Upper lobe of left lung (tissue), 6 donors: ENCODE measurements around the gene UTS2B. TPM values are rescaled to one million over a fixed set of nuclear protein-coding genes. Genes with fewer than 3 reads are reported as not detected.

Source experiments
- ATAC-seq, 2 donors: fragments of 200-7000 bp; cut with Tn5 transposase; one replicate each; pipeline ENCODE4 v1.9.1; 2022; ENCODE audit warnings: mild to moderate bottlenecking in 2 of 2, moderate library complexity in 2 of 2; ENCODE audit not compliant: low FRiP score in 2 of 2
- DNase-seq, 2 donors: peaks; one replicate each; pipeline ENCODE4 v3.0.0-alpha.2; 2019 to 2020
- H3K27ac ChIP-seq, 4 donors: fragments of 200-600 bp; sonication (generic); one replicate each; pipeline ENCODE4 v1.5.1; 2016 to 2019
- H3K27me3 ChIP-seq, 4 donors: fragments of 200-600 bp; sonication (generic); one replicate each; pipeline ENCODE4 v1.5.1; 2017 to 2019
- H3K36me3 ChIP-seq, 4 donors: fragments of 200-600 bp; sonication (generic); one replicate each; pipeline ENCODE4 v1.5.1; 2016 to 2019
- H3K4me1 ChIP-seq, 4 donors: fragments of 200-600 bp; sonication (generic); one replicate each; pipeline ENCODE4 v1.5.1; 2018 to 2019
- H3K4me3 ChIP-seq, 4 donors: fragments of 200-600 bp; sonication (generic); one replicate each; pipeline ENCODE4 v1.5.1; 2017 to 2019; ENCODE audit warnings: mild to moderate bottlenecking in 2 of 4, moderate library complexity in 1 of 4
- H3K9me3 ChIP-seq, 4 donors: fragments of 200-600 bp; sonication (generic); one replicate each; pipeline ENCODE4 v1.5.1; 2018 to 2019
- CTCF ChIP-seq, 6 experiments: fragments of 450-650 bp in 4 of 6; fragments of 200-600 bp in 2 of 6; sonication (generic) in 2 of 6; IDR thresholded peaks; one replicate each; pipeline ENCODE4 v1.5.1; 2016 to 2019; ENCODE audit warnings: antibody characterized with exemption in 6 of 6
- EP300 ChIP-seq, 4 donors: sonication (generic); formaldehyde crosslinking; IDR thresholded peaks; one replicate each; pipeline ENCODE4 v1.5.1; 2017; ENCODE audit warnings: antibody characterized with exemption in 4 of 4, control low read depth in 2 of 4
- POLR2A ChIP-seq, 4 donors: fragments of 450-650 bp; IDR thresholded peaks; one replicate each; pipeline ENCODE4 v1.5.1; 2016 to 2017; ENCODE audit warnings: antibody characterized with exemption in 4 of 4, mild to moderate bottlenecking in 2 of 4
- POLR2AphosphoS5 ChIP-seq, 2 donors: sonication (generic); formaldehyde crosslinking; IDR thresholded peaks; one replicate each; pipeline ENCODE4 v1.5.1; 2017; ENCODE audit warnings: antibody characterized with exemption in 2 of 2
- WGBS, 2 donors: methylation state at CpG; one replicate each; pipeline ENCODE4 v1.1.5; 2017 to 2018; 5-methylcytosine and 5-hydroxymethylcytosine counted together
- total RNA-seq, 6 donors: library from RNA; depleted of rRNA in 4 of 6; stranded (reverse); fragments of >200 nt in 4 of 6; gene quantifications; one replicate each; pipeline versions ENCODE4 v1.1.0 to v1.2.1, GENCODE V29; 2016 to 2021
- donor health status: DM: no; HTN: no; CAD: no; lungs with moderate emphysema.
- donor health status: DM: no; HTN: yes; CAD: no; lungs with severe emphysema.

The UTS2B gene
- total RNA-seq, 6 donors from 2014 or later = 0.37 to 0.98 (median 0.74) TPM; not detected in 3

DNA sequence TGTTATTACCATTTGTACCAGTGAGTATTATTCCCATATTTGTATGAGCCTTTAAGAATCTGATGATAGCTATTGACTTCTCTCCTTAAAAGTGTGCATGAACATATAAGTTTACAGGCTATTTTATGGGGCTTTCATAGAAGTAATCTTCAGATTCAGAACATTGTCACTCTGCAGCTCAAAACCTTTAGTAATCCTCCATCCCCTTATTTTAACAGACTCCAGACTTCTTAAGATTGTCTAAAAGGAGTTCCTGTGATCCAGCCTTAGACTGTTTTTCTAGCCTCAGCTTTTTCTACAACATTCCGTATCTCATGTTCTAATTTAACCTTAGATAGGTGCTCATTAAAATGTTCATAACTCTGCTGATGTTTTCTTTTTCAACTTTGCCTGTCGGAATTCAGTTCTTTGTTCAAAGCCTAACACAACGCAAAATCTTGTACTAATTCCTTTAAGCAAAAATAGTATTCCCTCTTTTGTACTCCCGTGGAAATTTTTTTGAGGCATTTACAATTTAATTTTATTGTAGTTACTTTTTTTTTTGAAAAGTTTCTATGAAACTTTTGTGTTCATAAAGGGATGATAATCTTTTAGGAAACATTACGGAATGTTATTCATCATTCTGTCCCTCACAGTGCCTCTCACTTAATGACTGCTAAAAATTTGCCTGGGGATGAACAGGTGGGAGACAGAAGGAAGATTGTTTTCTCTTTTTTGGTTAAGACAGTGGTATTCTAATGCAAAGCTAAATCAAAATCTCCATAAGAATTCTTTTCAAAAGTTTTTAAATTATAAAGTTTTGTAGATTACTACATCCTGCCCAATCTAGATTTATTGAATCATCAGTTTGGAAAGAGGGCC, 38.7 kb upstream of the UTS2B start:
- Histone ChIP-seq H3K4me3 (no peak overlapping the region), H3K27ac (no peak overlapping the region), H3K9me3 (no peaks in the 10 kb centered on the region), H3K4me1 (peaks cover 0 to 2% (median 0%) of the 10 kb centered on the region in 4 donors), H3K36me3 (peaks cover 0 to 21% (median 4%) of the 10 kb centered on the region in 4 donors), H3K27me3 (no peaks in the 10 kb centered on the region)
- DNase-seq (no peak), ATAC-seq (no peak)
- 85 to 97% methylated on average over 5 of the region's 5 CpGs for WGBS, 2 donors
- no peak for TF ChIP-seq POLR2AphosphoS5 (IDR thresholded peaks at IDR 0.05)

- H3K27ac ChIP-seq = peak overlapping the region in 1 of 4 donors; percentile 72
- ATAC-seq (no peak), DNase-seq (no peak)
- no peaks in the 10 kb centered on the region for H3K9me3 ChIP-seq
- TF ChIP-seq POLR2A (IDR thresholded peaks at IDR 0.05) (no peak), POLR2AphosphoS5 (IDR thresholded peaks at IDR 0.05) (no peak), CTCF (IDR thresholded peaks at IDR 0.05) (no peak), EP300 (IDR thresholded peaks at IDR 0.05) (no peak)
- H3K4me1 ChIP-seq = peaks cover 0 to 12% (median 4%) of the 10 kb centered on the region in 4 donors
- 61 to 72% methylated on average over 2 of the region's 2 CpGs for WGBS, 2 donors
- no peak overlapping the region for H3K4me3 ChIP-seq
- peaks cover 3 to 42% (median 5%) of the 10 kb centered on the region in 4 donors for H3K36me3 ChIP-seq
- no peaks in the 10 kb centered on the region for H3K27me3 ChIP-seq
These were observed 36.3 kb upstream of the UTS2B start for GRCh38 chr3:191366675-191367074.

GRCh38 chr3:191363221-191363620, 32.9 kb upstream of the UTS2B start:
- TF ChIP-seq CTCF (IDR thresholded peaks at IDR 0.05) (no peak), EP300 (IDR thresholded peaks at IDR 0.05) (no peak), POLR2AphosphoS5 (IDR thresholded peaks at IDR 0.05) (no peak), POLR2A (IDR thresholded peaks at IDR 0.05) (no peak)
- peaks cover 0 to 55% (median 4%) of the 10 kb centered on the region in 4 donors for H3K36me3 ChIP-seq
- no peaks in the 10 kb centered on the region for H3K27me3 ChIP-seq
- peaks cover 0 to 31% (median 3%) of the 10 kb centered on the region in 4 donors for H3K4me1 ChIP-seq
- H3K9me3 ChIP-seq = no peaks in the 10 kb centered on the region
- WGBS, 2 donors = 72 to 93% methylated on average over 4 of the region's 4 CpGs
- DNase-seq (no peak), ATAC-seq (no peak)
- H3K27ac ChIP-seq = no peak overlapping the region
- no peak overlapping the region for H3K4me3 ChIP-seq

- DNase-seq (no peak), ATAC-seq (no peak)
- no peaks in the 10 kb centered on the region for H3K9me3 ChIP-seq
- no peak overlapping the region for H3K27ac ChIP-seq
- no peak overlapping the region for H3K4me3 ChIP-seq
- WGBS, 2 donors = 83 to 89% methylated on average over 2 of the region's 2 CpGs
- peaks cover 0 to 31% (median 3%) of the 10 kb centered on the region in 4 donors for H3K4me1 ChIP-seq
- TF ChIP-seq POLR2AphosphoS5 (IDR thresholded peaks at IDR 0.05) = no peak
- TF ChIP-seq EP300 (IDR thresholded peaks at IDR 0.05) = no peak
- TF ChIP-seq CTCF (IDR thresholded peaks at IDR 0.05) = no peak
- TF ChIP-seq POLR2A (IDR thresholded peaks at IDR 0.05) = no peak
- H3K36me3 ChIP-seq = peaks cover 0 to 60% (median 4%) of the 10 kb centered on the region in 4 donors
- H3K27me3 ChIP-seq = no peaks in the 10 kb centered on the region
These were observed 32.3 kb upstream of the UTS2B start for GRCh38 chr3:191362524-191363090.

GRCh38 chr3:191362037-191362436, 31.7 kb upstream of the UTS2B start:
- no peaks in the 10 kb centered on the region for H3K9me3 ChIP-seq
- peak; percentile 45 to 78 for ATAC-seq
- H3K4me3 ChIP-seq = no peak overlapping the region
- DNase-seq = peak in 1 of 2 donors; percentile 70
- H3K36me3 ChIP-seq = peaks cover 0 to 60% (median 4%) of the 10 kb centered on the region in 4 donors
- H3K27me3 ChIP-seq = no peaks in the 10 kb centered on the region
- 59 to 85% methylated on average over 4 of the region's 4 CpGs for WGBS, 2 donors
- H3K27ac ChIP-seq = peak overlapping the region in 2 of 4 donors; percentile 12 to 19
- peaks cover 0 to 37% (median 4%) of the 10 kb centered on the region in 4 donors for H3K4me1 ChIP-seq
- TF ChIP-seq EP300 (IDR thresholded peaks at IDR 0.05) = peak in 1 of 4 donors; percentile 27
- TF ChIP-seq POLR2AphosphoS5 (IDR thresholded peaks at IDR 0.05) = peak in 1 of 2 donors; percentile 43
- no peak for TF ChIP-seq CTCF (IDR thresholded peaks at IDR 0.05)
